PC-3 (cell line): Measurements from ENCODE around the gene ECD. TPM values are rescaled to one million over a fixed set of nuclear protein-coding genes. Genes with fewer than 3 reads are reported as not detected.

Source experiments
- ATAC-seq: fragments of 200-7000 bp; cut with Tn5 transposase; 2 replicates; pipeline ENCODE4 v1.9.1; 2020; ENCODE audit warnings: mild to moderate bottlenecking, moderate library complexity
- BruUV-seq: library from RNA; stranded (reverse); fragments of 400-500 nt; replicated peaks from 2 replicates; lab custom pipeline; 2021; lab: Mats Ljungman, UMichigan
- CTCF ChIA-PET: fragments of 300-600 bp; sonication (Branson Sonifier 250); formaldehyde crosslinking; loops from one replicate; lab custom pipeline; 2022; ENCODE audit warnings: antibody characterized with exemption; lab: Charles Lee
- POLR2A ChIA-PET: fragments of 300-600 bp; sonication (Branson Sonifier 250); formaldehyde crosslinking; loops from one replicate; lab custom pipeline; 2022; ENCODE audit warnings: antibody characterized with exemption; ENCODE audit not compliant: unreplicated experiment; lab: Charles Lee
- DNase-seq: peaks from one replicate; pipeline ENCODE4 v3.0.0-alpha.2; 2015
- H2AFZ ChIP-seq: fragments of 300-600 bp; sonication (generic); 2 replicates; pipeline ENCODE4 v1.6.0; 2016; ENCODE audit warnings: antibody characterized with exemption, low read length
- H3F3A ChIP-seq: fragments of 300-600 bp; sonication (generic); one replicate; pipeline ENCODE4 v1.6.0; 2017; ENCODE audit warnings: antibody characterized with exemption, low read length, control low read depth, mild to moderate bottlenecking; ENCODE audit not compliant: unreplicated experiment
- H3K27ac ChIP-seq: fragments of 300-600 bp; sonication (generic); 2 replicates; pipeline ENCODE4 v1.5.1; 2016; ENCODE audit warnings: mild to moderate bottlenecking, low read length
- H3K27me3 ChIP-seq: fragments of 300-600 bp; sonication (generic); 2 replicates; pipeline ENCODE4 v1.6.1; 2016; ENCODE audit warnings: low read length, mixed read lengths
- H3K36me3 ChIP-seq: fragments of 300-600 bp; sonication (generic); 2 replicates; pipeline ENCODE4 v1.6.1; 2016; ENCODE audit warnings: low read depth, mixed run types, low read length, mixed read lengths
- H3K4me1 ChIP-seq: fragments of 300-600 bp; sonication (generic); 2 replicates; pipeline ENCODE4 v1.5.1; 2016; ENCODE audit warnings: low read length; ENCODE audit not compliant: insufficient read depth
- H3K4me2 ChIP-seq: fragments of 300-600 bp; sonication (generic); 2 replicates; pipeline ENCODE4 v1.6.0; 2016; ENCODE audit warnings: low read length
- H3K4me3 ChIP-seq: fragments of 300-600 bp; sonication (generic); 2 replicates; pipeline ENCODE4 v1.5.1; 2016; ENCODE audit warnings: mild to moderate bottlenecking, low read length, mixed read lengths
- H3K79me2 ChIP-seq: fragments of 300-600 bp; sonication (generic); 2 replicates; pipeline ENCODE4 v1.6.1; 2017; ENCODE audit warnings: low read length, mixed read lengths
- H3K9ac ChIP-seq: fragments of 300-600 bp; sonication (generic); 2 replicates; pipeline ENCODE4 v1.6.0; 2016; ENCODE audit warnings: mild to moderate bottlenecking, low read length
- H3K9me2 ChIP-seq: fragments of 300-600 bp; sonication (generic); replicated peaks from 2 replicates; pipeline ENCODE4 v1.6.1; 2016; ENCODE audit warnings: mixed run types, low read length, mixed read lengths
- H3K9me3 ChIP-seq: fragments of 300-600 bp; sonication (generic); 2 replicates; pipeline ENCODE4 v1.6.1; 2016; ENCODE audit warnings: low read length, mixed read lengths
- H4K20me1 ChIP-seq: fragments of 300-600 bp; sonication (generic); 2 replicates; pipeline ENCODE4 v1.6.1; 2016; ENCODE audit warnings: low read length, mixed read lengths
- CTCF ChIP-seq: fragments of 300-600 bp; sonication (generic); conservative IDR thresholded peaks from 2 replicates; pipeline ENCODE4 v1.5.1; 2017; ENCODE audit warnings: antibody characterized with exemption, low read depth, mild to moderate bottlenecking, low read length
- EZH2 ChIP-seq: fragments of 300-600 bp; sonication (generic); IDR thresholded peaks from one replicate; pipeline ENCODE4 v1.6.1; 2017; ENCODE audit warnings: antibody characterized with exemption, mild to moderate bottlenecking, low read length; ENCODE audit not compliant: unreplicated experiment
- EZH2phosphoT487 ChIP-seq: fragments of 300-600 bp; sonication (generic); IDR thresholded peaks from 2 replicates; pipeline ENCODE4 v1.6.1; 2018; ENCODE audit warnings: mild to moderate bottlenecking, antibody characterized with exemption, low read length, borderline replicate concordance
- intact Hi-C: fragments of 100-400 bp; cut with micrococcal nuclease; formaldehyde crosslinking; loops from 2 replicates; pipeline ENCODE4 v1.9.0; 2023
- total RNA-seq: library from RNA; depleted of rRNA; stranded (reverse); fragments of >200 nt; gene quantifications from 2 replicates; pipeline ENCODE4 v1.2.3, GENCODE V29; 2014

The ECD gene
- total RNA-seq, 1 experiment from 2014 or later: 108 TPM

- intact Hi-C loops: no loop called here
- POLR2A ChIA-PET: no interaction called here
Observed at GRCh38 chr10:73106301-73106700, 61.5 kb downstream of the ECD start.

GRCh38 chr10:73099141-73099540 is 68.7 kb downstream of the ECD start:
- Histone ChIP-seq H3K27ac (no peak overlapping the region), H3K27me3 (no peaks in the 10 kb centered on the region), H3K9me3 (no peaks in the 10 kb centered on the region), H3F3A (no peaks in the 10 kb centered on the region), H3K4me1 (peaks cover 16% of the 10 kb centered on the region), H3K9ac (no peak overlapping the region), H3K9me2 (no peaks in the 10 kb centered on the region), H3K36me3 (no peaks in the 10 kb centered on the region), H4K20me1 (peaks cover 10% of the 10 kb centered on the region), H3K4me3 (no peak overlapping the region), H3K4me2 (no peak overlapping the region), H2AFZ (no peak overlapping the region), H3K79me2 (peaks cover 24% of the 10 kb centered on the region)
- BruUV-seq: no TSS peak
- ChIA-PET CTCF (interaction anchor here (0.6 to 0.7 kb wide), 2 partner anchors 69 to 112 kb away, joined by 3 to 7 read pairs; no protein-coding TSS in a partner anchor), POLR2A (interaction anchor here (0.6 kb wide), 1 partner anchor 59 kb away, joined by 7 read pairs; no protein-coding TSS in a partner anchor)
- no peak for DNase-seq
- no peak for ATAC-seq
- TF ChIP-seq CTCF (no peak), EZH2phosphoT487 (no peak), EZH2 (no peak)
- intact Hi-C loops: loop anchor here (5.0 kb wide), 1 partner anchor 258 kb away; the partner anchor contains the start of gene CFAP70

More at GRCh38 chr10:73106301-73106700, 61.5 kb downstream of the ECD start:
- ATAC-seq: no peak
- H3F3A ChIP-seq: peaks cover 2% of the 10 kb centered on the region
- no peak overlapping the region for H2AFZ ChIP-seq
- no peaks in the 10 kb centered on the region for H3K27me3 ChIP-seq
- H3K79me2 ChIP-seq: no peaks in the 10 kb centered on the region
- no peak overlapping the region for H3K4me3 ChIP-seq
- H4K20me1 ChIP-seq: no peaks in the 10 kb centered on the region
- H3K4me1 ChIP-seq: peaks cover 10% of the 10 kb centered on the region
- H3K9me3 ChIP-seq: no peaks in the 10 kb centered on the region
- TF ChIP-seq EZH2phosphoT487 (no peak), CTCF (no peak), EZH2 (no peak)
- no peak overlapping the region for H3K27ac ChIP-seq
- BruUV-seq: no TSS peak
- H3K9ac ChIP-seq: no peak overlapping the region
- CTCF ChIA-PET: interaction anchor here (0.7 kb wide), 1 partner anchor 10 kb away, joined by 3 read pairs; the partner anchor contains the start of gene P4HA1
- DNase-seq: no peak
- peaks cover 18% of the 10 kb centered on the region for H3K36me3 ChIP-seq
- no peaks in the 10 kb centered on the region for H3K9me2 ChIP-seq
- no peak overlapping the region for H3K4me2 ChIP-seq

GRCh38 chr10:73097305-73097670 is 70.5 kb downstream of the ECD start:
- Histone ChIP-seq H3K27ac (peak overlapping the region; percentile 31), H3K9me2 (no peaks in the 10 kb centered on the region), H3F3A (no peaks in the 10 kb centered on the region), H3K4me1 (peaks cover 20% of the 10 kb centered on the region), H3K4me3 (peak overlapping the region; percentile 64), H3K9ac (peak overlapping the region; percentile 71), H4K20me1 (peaks cover 17% of the 10 kb centered on the region), H3K27me3 (no peaks in the 10 kb centered on the region), H2AFZ (peak overlapping the region; percentile 78), H3K79me2 (peaks cover 41% of the 10 kb centered on the region), H3K36me3 (no peaks in the 10 kb centered on the region), H3K4me2 (peak overlapping the region; percentile 78), H3K9me3 (no peaks in the 10 kb centered on the region)
- TF ChIP-seq EZH2phosphoT487: no peak
- TF ChIP-seq CTCF: no peak
- ChIA-PET CTCF (interaction anchor here (0.5 to 2.0 kb wide), 19 partner anchors 9 to 735 kb away, joined by 3 to 20 read pairs (median 6); partner anchors contain the start of genes DNAJC9, ECD, FAM149B1 and NUDT13), POLR2A (interaction anchor here (0.6 to 2.1 kb wide), 13 partner anchors 9 to 155 kb away, joined by 3 to 21 read pairs (median 7); no protein-coding TSS in a partner anchor)
- DNase-seq (no peak), ATAC-seq (peak; percentile 0; the same call in 1 of the 2 replicates)
- TSS peak; percentile 72 for BruUV-seq
- intact Hi-C loops: loop anchor here (2.0 to 5.0 kb wide), 2 partner anchors 72 to 260 kb away; partner anchors contain the start of genes CFAP70, ECD and FAM149B1
